GM19240 (cell line): ENCODE data around the gene PDE2A.
"Not testable (repeated sequence)": the region's sequence is repeated elsewhere in the genome, so short reads cannot be mapped to it uniquely, and the experiment has no call there.

Source experiments
- DNase-seq: peaks from one replicate; pipeline ENCODE4 v3.0.0; 2011; ENCODE audit warnings: low spot score; ENCODE audit not compliant: insufficient read length

The PDE2A gene

DNA sequence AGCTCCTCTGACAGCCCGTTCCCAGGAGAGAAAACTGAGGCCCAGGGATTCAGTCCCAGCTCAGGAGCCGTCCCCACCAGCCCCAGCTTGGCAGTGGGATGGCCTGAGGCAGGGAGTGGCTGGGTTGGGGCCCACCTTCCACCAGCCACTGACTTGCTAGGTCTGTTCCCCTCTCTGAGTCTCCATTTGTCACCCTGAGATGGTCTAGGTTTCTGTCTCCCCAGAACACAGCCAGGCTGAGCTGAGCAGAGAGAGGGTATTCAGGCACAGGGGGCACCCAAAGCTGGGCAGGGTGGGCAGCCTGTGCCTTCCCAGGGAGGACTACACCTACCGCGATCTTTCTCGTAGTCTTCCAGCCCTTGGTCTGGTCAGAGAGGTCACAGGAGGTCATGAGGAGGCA, 95.7 kb downstream of the PDE2A start:
- no peak for DNase-seq

- no peak for DNase-seq
These were observed 96.2 kb downstream of the PDE2A start for GRCh38 chr11:72578051-72578450.

DNA sequence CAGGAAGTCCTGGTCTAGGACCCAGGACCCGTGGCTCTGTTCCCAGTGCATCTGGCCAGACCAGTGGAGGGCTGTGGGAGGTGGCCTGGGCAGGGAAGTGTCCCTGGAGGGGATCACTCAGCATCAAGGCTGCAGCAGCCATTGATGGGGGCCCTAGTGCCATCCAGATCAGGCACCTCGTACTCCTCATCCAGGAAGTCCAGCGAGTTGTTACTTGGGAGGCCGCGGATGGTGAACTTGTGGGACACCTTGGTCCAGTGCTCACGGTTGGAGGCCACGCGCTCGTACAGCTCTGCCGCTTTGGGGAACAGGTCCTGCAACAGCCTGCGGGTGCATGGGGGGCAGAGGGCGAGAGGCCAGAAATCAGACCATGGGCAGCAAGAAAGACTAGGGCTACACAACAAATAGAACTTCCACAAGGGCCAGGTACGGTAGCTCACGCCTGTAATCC, 96.9 kb downstream of the PDE2A start:
- DNase-seq: no peak

DNA sequence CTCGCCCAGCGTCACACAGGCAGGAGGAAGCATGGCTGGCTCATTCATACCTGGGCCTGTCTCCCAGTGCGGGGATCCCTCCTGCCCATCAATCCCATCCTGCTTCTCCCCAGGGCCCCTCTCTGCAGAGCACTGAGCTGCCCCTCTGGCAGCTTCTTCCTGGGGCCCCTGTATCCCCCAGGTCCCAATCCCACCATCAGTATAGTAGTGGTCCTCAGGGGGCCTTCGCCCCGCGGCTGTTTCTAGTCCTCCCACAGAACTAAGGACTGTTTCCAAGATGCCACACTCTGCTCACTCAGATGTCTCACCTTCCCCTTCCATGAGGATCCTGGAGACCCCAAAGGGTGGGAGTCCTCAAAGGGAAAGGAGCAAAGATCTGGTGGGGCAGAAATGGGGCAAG, 97.6 kb downstream of the PDE2A start:
- DNase-seq: no peak

- no peak for DNase-seq
These were observed 98.0 kb downstream of the PDE2A start for GRCh38 chr11:72576243-72576595.

DNA sequence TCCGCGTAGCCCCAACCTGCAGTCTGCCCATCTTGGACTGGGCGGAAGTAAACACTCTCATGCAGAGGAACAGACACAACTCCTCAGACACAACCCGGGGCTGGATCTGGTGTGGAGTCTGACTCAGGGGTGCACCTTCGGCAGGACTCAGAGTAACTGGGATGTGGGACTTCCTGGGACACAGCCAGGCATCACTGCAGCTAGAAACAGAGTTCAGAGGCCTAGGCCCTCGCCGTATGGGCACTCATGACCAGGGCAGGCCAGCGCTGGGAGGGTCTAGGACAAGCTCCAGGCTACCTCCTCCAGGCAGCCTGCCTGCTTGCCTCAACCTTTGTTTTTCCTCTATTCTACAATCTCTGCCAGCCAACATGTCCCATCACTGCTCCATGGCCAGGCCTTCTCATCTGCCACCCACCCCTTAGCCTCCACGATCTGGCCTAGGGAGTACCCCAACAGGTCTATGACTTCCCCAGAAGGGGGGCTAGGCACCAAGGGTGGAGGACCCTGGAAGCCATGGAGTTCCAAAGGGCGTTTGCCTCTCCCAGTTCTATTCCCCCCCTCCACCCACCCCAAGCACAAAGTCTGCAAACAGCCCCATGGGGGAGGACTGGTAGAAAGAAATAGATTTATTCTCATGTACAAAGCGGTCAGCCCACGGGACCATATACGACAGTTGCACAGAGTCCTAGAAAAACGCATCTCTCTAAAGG, 98.5 kb downstream of the PDE2A start:
- no peak for DNase-seq

DNA sequence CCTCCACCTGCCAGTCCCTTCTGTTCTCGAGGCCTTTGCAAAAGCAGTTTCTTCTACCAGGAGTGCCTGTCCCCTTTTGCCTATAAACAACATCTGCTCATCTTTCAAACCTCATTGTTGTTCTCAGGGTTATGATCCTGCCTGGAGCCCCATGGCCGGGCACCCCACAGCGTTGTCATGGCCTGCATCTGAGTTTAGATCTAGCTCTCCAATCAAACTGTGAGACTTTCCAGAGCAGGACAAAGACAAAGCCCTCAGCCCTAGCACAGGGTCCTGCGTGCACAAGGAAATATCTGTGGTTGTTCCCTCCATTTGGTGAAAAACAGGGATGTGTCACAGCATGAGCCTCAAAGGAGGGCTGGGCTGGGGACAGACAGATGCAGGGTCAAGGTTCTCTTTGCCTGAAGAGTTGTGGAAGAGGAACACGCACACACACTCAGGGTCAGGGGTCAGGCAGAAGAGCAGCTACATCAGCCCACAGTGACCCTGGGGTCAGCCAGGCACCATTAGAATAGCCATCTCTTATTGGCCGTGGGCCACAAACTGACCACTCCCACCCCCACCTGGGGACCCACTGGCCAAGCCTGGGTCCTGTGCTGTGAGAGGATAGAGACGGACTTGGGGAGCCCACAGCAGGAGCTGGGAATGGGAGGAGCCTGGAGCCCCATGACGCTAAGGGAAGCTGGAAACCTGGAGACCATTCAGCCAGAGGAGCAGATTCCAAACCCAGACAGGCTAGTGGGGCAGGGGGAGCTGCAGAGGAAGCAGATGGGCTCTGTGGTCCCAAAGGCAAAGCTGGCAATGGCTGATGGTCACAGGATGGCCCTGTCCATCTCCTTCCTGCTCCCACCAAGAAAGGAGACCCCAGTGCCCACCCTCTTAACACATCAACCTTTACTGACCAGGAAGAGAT, 99.4 kb downstream of the PDE2A start:
- no peak for DNase-seq

DNA sequence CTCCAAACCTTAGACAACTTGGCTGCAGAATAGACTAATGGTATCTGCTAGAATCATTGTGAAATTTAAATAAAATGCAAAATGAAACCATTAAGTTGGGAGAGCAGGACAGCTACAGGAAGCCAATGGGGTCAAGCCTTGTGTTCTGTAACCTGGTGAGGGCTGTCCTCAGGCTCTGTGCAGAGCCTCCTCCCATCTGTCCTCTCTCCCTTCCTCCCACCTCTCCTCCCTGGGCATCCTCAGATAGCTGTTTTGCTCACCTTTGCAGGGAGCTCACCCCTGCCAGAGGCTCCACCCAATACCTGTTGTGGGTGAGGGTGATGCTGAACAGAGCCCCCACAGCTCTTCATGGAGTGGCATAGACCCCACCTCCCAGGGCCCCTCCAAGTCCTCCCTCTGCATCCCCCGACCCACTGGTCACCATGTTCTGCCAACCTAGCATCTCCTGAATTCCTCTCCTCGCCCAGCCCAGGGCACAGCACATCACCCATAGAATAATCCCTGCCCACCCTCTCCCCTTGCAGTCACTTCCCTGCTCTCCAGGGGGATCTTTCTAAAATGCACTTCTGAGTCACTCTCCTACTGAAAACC, 100.3 kb downstream of the PDE2A start:
- DNase-seq: no peak

DNA sequence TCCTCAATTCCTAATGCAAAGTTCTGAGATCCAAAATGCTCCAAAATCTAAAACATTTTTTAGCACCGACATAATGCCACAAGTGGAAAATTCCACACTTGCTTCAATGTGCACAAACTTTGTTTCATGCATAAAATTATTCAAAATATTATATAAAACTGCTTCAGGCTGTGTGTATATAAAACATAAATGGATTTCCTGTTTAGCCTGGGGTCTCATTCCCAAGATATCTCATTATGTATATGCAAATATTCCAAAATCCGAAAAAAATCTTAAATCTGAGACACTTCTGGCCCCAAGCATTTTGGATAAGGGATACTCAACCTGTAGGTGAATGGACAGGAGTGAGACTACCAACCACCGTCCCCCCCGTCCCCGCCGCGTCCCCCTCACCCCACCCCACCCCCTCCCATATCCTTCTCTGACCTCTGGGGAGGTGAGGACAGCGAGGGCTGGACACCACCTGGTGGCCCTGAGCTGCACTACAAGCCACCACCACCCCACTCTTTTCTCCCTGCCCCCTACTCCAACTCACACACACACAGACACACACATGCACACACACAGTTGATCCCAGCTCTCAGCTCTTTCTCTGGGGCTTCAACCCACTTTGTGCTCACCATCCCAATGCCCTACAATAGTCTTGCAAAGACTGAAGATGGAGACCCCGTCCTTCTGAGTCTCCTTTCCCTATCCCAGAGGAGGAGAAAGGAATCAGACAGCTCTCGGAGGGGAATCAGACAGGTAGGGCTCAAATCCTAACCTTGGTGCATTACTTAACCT, 101.0 kb downstream of the PDE2A start:
- DNase-seq: no peak

DNA sequence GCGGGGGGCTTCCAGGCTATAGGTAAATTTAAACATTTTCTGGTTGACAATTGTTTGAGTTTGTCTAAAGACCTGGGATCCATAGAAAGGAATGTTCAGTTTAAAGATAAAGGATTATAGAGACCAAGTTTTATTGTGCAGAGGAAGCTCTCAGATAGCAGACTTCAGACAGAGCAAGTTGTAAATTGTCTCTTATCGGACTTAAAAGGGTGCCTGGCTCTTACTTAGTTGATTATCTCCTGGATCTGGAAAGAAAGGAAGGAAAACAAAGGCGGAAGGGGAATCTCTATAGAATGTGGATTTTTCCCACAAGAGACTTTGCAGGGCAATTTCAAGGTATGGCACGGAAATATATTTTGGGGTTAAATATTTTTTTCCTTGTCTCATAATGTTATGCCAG, 101.7 kb downstream of the PDE2A start:
- not testable (repeated sequence) for DNase-seq

- DNase-seq: no peak
These were observed 103.1 kb downstream of the PDE2A start for GRCh38 chr11:72570893-72571661.

- no peak for DNase-seq
These were observed 104.0 kb downstream of the PDE2A start for GRCh38 chr11:72569966-72570892.

GRCh38 chr11:72568861-72569260, 105.4 kb downstream of the PDE2A start:
- DNase-seq: no peak

GRCh38 chr11:72562431-72562830, 111.8 kb downstream of the PDE2A start:
- no peak for DNase-seq

DNA sequence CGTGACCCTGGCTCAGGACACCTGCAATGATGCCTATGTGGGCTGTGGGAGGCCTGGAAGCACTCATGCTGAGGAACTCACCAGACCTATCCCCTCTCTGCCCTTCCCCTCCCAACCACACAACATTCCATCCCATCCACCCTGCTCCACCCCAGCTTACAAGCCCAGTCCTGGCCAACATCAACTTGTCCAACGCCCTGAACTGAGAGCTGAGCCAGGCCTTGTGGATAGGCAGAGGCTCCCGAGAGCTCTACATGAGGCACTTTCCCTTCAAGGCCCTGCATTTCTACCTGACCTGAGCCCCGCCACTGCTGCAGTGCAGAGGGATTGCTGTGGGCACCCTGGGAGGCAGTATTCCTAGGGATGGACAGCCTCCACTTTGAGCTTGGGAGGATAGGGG, 112.4 kb downstream of the PDE2A start:
- no peak for DNase-seq

GRCh38 chr11:72560864-72561263, 113.4 kb downstream of the PDE2A start:
- not testable (repeated sequence) for DNase-seq

- no peak for DNase-seq
These were observed 117.8 kb downstream of the PDE2A start for GRCh38 chr11:72556433-72556832.

GRCh38 chr11:72555014-72555522, 119.2 kb downstream of the PDE2A start:
- not testable (repeated sequence) for DNase-seq

- no peak for DNase-seq
These were observed 120.5 kb downstream of the PDE2A start for GRCh38 chr11:72553706-72554105.
